ENCODE results near the gene RGL1. TPM values are rescaled to one million over a fixed set of nuclear protein-coding genes. Genes with fewer than 3 reads are reported as not detected.
A peak's percentile ranks its signal among the peaks of the same experiment; 100 is the strongest.

RGL1 gene
- total and polyA plus RNA-seq, 9 of the 15 experiments (the other 6 are each of a cell fraction or from before 2014, with no cell fraction given), result under 0.01 to 0.07 (median 0.04) TPM

DNA sequence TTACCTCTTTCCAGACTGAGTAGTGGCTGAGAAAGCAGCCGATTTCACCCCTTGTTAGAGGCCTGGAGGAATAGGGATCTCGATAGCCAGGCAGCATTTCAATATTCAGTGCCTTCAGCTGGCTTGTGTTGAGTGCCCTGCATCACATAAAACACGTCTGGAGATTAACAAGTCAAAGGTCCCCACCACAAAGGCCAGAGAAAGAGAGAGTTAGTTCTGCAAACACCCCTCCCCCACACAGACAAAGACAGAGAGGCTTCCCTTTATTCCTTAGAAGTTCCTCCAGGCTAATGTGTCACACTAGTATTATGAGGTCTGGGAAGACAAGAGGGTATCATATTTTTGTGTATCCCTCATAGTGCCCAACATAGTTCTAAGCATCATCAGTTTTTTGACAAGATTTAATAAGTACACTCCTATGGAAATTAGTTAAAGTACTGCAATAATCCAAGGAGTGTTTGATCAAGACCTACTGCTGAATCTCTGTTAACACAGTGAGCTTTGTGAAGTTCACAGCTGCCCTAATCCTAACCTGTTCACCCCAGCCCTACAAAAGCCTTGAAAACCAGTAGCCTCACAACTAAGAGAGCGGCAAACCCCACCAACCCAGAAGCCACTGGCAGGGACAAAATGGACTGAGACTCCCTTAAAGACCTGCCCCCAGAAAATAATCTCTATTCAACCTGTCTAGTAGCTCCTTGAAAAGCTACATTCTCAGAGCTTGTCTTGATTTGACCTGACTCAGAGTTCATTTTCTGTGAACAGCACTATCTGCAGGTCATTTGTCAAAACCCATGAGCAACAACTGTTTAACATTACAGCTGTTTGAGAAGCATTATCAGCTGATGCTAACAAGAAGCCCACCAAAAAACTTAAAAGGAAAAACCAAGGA, 140.8 kb downstream of the RGL1 start (continued):
- TF ChIP-seq, protein P1, sequence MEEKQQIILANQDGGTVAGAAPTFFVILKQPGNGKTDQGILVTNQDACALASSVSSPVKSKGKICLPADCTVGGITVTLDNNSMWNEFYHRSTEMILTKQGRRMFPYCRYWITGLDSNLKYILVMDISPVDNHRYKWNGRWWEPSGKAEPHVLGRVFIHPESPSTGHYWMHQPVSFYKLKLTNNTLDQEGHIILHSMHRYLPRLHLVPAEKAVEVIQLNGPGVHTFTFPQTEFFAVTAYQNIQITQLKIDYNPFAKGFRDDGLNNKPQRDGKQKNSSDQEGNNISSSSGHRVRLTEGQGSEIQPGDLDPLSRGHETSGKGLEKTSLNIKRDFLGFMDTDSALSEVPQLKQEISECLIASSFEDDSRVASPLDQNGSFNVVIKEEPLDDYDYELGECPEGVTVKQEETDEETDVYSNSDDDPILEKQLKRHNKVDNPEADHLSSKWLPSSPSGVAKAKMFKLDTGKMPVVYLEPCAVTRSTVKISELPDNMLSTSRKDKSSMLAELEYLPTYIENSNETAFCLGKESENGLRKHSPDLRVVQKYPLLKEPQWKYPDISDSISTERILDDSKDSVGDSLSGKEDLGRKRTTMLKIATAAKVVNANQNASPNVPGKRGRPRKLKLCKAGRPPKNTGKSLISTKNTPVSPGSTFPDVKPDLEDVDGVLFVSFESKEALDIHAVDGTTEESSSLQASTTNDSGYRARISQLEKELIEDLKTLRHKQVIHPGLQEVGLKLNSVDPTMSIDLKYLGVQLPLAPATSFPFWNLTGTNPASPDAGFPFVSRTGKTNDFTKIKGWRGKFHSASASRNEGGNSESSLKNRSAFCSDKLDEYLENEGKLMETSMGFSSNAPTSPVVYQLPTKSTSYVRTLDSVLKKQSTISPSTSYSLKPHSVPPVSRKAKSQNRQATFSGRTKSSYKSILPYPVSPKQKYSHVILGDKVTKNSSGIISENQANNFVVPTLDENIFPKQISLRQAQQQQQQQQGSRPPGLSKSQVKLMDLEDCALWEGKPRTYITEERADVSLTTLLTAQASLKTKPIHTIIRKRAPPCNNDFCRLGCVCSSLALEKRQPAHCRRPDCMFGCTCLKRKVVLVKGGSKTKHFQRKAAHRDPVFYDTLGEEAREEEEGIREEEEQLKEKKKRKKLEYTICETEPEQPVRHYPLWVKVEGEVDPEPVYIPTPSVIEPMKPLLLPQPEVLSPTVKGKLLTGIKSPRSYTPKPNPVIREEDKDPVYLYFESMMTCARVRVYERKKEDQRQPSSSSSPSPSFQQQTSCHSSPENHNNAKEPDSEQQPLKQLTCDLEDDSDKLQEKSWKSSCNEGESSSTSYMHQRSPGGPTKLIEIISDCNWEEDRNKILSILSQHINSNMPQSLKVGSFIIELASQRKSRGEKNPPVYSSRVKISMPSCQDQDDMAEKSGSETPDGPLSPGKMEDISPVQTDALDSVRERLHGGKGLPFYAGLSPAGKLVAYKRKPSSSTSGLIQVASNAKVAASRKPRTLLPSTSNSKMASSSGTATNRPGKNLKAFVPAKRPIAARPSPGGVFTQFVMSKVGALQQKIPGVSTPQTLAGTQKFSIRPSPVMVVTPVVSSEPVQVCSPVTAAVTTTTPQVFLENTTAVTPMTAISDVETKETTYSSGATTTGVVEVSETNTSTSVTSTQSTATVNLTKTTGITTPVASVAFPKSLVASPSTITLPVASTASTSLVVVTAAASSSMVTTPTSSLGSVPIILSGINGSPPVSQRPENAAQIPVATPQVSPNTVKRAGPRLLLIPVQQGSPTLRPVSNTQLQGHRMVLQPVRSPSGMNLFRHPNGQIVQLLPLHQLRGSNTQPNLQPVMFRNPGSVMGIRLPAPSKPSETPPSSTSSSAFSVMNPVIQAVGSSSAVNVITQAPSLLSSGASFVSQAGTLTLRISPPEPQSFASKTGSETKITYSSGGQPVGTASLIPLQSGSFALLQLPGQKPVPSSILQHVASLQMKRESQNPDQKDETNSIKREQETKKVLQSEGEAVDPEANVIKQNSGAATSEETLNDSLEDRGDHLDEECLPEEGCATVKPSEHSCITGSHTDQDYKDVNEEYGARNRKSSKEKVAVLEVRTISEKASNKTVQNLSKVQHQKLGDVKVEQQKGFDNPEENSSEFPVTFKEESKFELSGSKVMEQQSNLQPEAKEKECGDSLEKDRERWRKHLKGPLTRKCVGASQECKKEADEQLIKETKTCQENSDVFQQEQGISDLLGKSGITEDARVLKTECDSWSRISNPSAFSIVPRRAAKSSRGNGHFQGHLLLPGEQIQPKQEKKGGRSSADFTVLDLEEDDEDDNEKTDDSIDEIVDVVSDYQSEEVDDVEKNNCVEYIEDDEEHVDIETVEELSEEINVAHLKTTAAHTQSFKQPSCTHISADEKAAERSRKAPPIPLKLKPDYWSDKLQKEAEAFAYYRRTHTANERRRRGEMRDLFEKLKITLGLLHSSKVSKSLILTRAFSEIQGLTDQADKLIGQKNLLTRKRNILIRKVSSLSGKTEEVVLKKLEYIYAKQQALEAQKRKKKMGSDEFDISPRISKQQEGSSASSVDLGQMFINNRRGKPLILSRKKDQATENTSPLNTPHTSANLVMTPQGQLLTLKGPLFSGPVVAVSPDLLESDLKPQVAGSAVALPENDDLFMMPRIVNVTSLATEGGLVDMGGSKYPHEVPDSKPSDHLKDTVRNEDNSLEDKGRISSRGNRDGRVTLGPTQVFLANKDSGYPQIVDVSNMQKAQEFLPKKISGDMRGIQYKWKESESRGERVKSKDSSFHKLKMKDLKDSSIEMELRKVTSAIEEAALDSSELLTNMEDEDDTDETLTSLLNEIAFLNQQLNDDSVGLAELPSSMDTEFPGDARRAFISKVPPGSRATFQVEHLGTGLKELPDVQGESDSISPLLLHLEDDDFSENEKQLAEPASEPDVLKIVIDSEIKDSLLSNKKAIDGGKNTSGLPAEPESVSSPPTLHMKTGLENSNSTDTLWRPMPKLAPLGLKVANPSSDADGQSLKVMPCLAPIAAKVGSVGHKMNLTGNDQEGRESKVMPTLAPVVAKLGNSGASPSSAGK (IDR thresholded peaks at IDR 0.05), result no peak
- TF ChIP-seq ZFP1 (CRISPR knock-in tag; IDR thresholded peaks at IDR 0.05) (no peak), CBX2 (IDR thresholded peaks at IDR 0.05; ENCODE audit: insufficient read depth, low read length, poor library complexity, severe bottlenecking) (no peak), NR2C1 (IDR thresholded peaks at IDR 0.05) (no peak), NR2C1 (tag; IDR thresholded peaks at IDR 0.05) (0 out of 2 replicates have a peak, but pooled peaks have one; percentile 31), TGIF2 (CRISPR knock-in tag; IDR thresholded peaks at IDR 0.05) (no peak), CBFA2T3 (IDR thresholded peaks at IDR 0.05) (peak; percentile 52; the same call in 1 of the 2 replicates), DACH1 (IDR thresholded peaks at IDR 0.05; ENCODE audit: partially characterized antibody) (peak; percentile 68), NFRKB (IDR thresholded peaks at IDR 0.05; ENCODE audit: low read depth) (no peak)
- TF ChIP-seq, protein P2, sequence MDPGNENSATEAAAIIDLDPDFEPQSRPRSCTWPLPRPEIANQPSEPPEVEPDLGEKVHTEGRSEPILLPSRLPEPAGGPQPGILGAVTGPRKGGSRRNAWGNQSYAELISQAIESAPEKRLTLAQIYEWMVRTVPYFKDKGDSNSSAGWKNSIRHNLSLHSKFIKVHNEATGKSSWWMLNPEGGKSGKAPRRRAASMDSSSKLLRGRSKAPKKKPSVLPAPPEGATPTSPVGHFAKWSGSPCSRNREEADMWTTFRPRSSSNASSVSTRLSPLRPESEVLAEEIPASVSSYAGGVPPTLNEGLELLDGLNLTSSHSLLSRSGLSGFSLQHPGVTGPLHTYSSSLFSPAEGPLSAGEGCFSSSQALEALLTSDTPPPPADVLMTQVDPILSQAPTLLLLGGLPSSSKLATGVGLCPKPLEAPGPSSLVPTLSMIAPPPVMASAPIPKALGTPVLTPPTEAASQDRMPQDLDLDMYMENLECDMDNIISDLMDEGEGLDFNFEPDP (CRISPR knock-in tag; IDR thresholded peaks at IDR 0.05), result no peak
- TF ChIP-seq, protein P3, sequence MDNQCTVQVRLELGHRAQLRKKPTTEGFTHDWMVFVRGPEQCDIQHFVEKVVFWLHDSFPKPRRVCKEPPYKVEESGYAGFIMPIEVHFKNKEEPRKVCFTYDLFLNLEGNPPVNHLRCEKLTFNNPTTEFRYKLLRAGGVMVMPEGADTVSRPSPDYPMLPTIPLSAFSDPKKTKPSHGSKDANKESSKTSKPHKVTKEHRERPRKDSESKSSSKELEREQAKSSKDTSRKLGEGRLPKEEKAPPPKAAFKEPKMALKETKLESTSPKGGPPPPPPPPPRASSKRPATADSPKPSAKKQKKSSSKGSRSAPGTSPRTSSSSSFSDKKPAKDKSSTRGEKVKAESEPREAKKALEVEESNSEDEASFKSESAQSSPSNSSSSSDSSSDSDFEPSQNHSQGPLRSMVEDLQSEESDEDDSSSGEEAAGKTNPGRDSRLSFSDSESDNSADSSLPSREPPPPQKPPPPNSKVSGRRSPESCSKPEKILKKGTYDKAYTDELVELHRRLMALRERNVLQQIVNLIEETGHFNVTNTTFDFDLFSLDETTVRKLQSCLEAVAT (IDR thresholded peaks at IDR 0.05), result peak in 1 of 2 experiments; percentile 53; a peak in 1 of 4 replicates
- TF ChIP-seq, protein P4, sequence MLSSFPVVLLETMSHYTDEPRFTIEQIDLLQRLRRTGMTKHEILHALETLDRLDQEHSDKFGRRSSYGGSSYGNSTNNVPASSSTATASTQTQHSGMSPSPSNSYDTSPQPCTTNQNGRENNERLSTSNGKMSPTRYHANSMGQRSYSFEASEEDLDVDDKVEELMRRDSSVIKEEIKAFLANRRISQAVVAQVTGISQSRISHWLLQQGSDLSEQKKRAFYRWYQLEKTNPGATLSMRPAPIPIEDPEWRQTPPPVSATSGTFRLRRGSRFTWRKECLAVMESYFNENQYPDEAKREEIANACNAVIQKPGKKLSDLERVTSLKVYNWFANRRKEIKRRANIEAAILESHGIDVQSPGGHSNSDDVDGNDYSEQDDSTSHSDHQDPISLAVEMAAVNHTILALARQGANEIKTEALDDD (IDR thresholded peaks at IDR 0.05), result peak; percentile 59

Measured in K562 (cell line).